ENCODE measurements around the gene NAALADL1.
"Not testable (repeated sequence)": the region's sequence is repeated elsewhere in the genome, so short reads cannot be mapped to it uniquely, and the experiment has no call there.

Gene NAALADL1

GRCh38 chr11:65045728-65046127 lies 12.6 kb downstream of the NAALADL1 start:
- DNase-seq, result no peak

- DNase-seq, result no peak
These were observed 13.3 kb downstream of the NAALADL1 start for GRCh38 chr11:65045061-65045460.

- DNase-seq, result no peak
These were observed 14.4 kb downstream of the NAALADL1 start for GRCh38 chr11:65043881-65044501.

- no peak for DNase-seq
These were observed 15.5 kb downstream of the NAALADL1 start for GRCh38 chr11:65042891-65043290.

- peak; percentile 99 for DNase-seq
These were observed 17.3 kb downstream of the NAALADL1 start, which contains the start of gene SAC3D1 for GRCh38 chr11:65040847-65041622. Gene SAC3D1, plus strand, starts transcription at chr11:65041210. Its CDS starts 83 bp downstream, at chr11:65041293.

GRCh38 chr11:65040520-65040846 lies 17.9 kb downstream of the NAALADL1 start:
- DNase-seq, result no peak

GRCh38 chr11:65036931-65037330 lies 21.4 kb downstream of the NAALADL1 start:
- peak; percentile 18 for DNase-seq

GRCh38 chr11:65035579-65035978 lies 22.8 kb downstream of the NAALADL1 start:
- DNase-seq, result no peak

GRCh38 chr11:65034423-65034822 lies 23.9 kb downstream of the NAALADL1 start:
- DNase-seq, result no peak

- DNase-seq, result no peak
These were observed 26.1 kb downstream of the NAALADL1 start for GRCh38 chr11:65032216-65032615.

GRCh38 chr11:65027213-65028067 lies 30.9 kb downstream of the NAALADL1 start, which contains the start of gene SNX15:
Gene SNX15, plus strand, starts transcription at chr11:65027439. Its CDS starts 99 bp downstream, at chr11:65027538.
- DNase-seq, result peak; percentile 99

- no peak for DNase-seq
These were observed 31.5 kb downstream of the NAALADL1 start for GRCh38 chr11:65026810-65027209.

GRCh38 chr11:65023502-65023901 lies 34.9 kb downstream of the NAALADL1 start:
- DNase-seq, result not testable (repeated sequence)

GRCh38 chr11:65021509-65021908 lies 36.8 kb downstream of the NAALADL1 start:
- no peak for DNase-seq

GRCh38 chr11:65021003-65021402 lies 37.4 kb downstream of the NAALADL1 start:
- no peak for DNase-seq

- no peak for DNase-seq
These were observed 38.5 kb downstream of the NAALADL1 start for GRCh38 chr11:65019824-65020223.

GRCh38 chr11:65017937-65018336 lies 40.4 kb downstream of the NAALADL1 start:
- DNase-seq, result no peak

GRCh38 chr11:65016705-65017104 lies 41.6 kb downstream of the NAALADL1 start:
- no peak for DNase-seq

GRCh38 chr11:65014726-65015227 lies 43.6 kb downstream of the NAALADL1 start:
- no peak for DNase-seq

- DNase-seq, result peak; percentile 91
These were observed 44.2 kb downstream of the NAALADL1 start, which contains the start of gene ARL2 for GRCh38 chr11:65013888-65014725. Gene ARL2, plus strand, starts transcription at chr11:65014160. Its CDS starts 48 bp downstream, at chr11:65014208.

- peak; percentile 90 for DNase-seq
These were observed 45.0 kb downstream of the NAALADL1 start for GRCh38 chr11:65013130-65013887.
